ENCODE measurements around the gene TMEM63C. TPM values are rescaled to one million over a fixed set of nuclear protein-coding genes. Genes with fewer than 3 reads are reported as not detected.

Gene TMEM63C
- total RNA-seq, 1 donor from 2014 or later: 1.5 TPM

GRCh38 chr14:77260631-77261030 lies 79.0 kb downstream of the TMEM63C start:
- intact Hi-C loops (cut with micrococcal nuclease): no loop called here
- Mint-ChIP-seq H3K4me3 (no peak overlapping the region), H3K27me3 (peaks cover 14% of the 10 kb centered on the region), H3K36me3 (ENCODE audit: low read depth) (no peaks in the 10 kb centered on the region), H3K4me1 (peaks cover 6% of the 10 kb centered on the region), H3K9me3 (no peaks in the 10 kb centered on the region), H3K27ac (no peak overlapping the region)
- ATAC-seq (ENCODE audit: low read depth) (no peak), DNase-seq (no peak)
- no peak for TF ChIP-seq CTCF (IDR thresholded peaks at IDR 0.05)
- ChIA-PET CTCF (no interaction called here), POLR2A (no interaction called here)

- CTCF ChIA-PET: no interaction called here
- TF ChIP-seq CTCF (IDR thresholded peaks at IDR 0.05): no peak
- intact Hi-C loops (cut with micrococcal nuclease): no loop called here
- Mint-ChIP-seq H3K9me3 (no peaks in the 10 kb centered on the region), H3K27ac (no peak overlapping the region), H3K27me3 (peaks cover 20% of the 10 kb centered on the region), H3K36me3 (ENCODE audit: low read depth) (no peaks in the 10 kb centered on the region), H3K4me1 (peaks cover 6% of the 10 kb centered on the region), H3K4me3 (no peak overlapping the region)
- ATAC-seq (ENCODE audit: low read depth): no peak
- DNase-seq: no peak
- POLR2A ChIA-PET: no interaction called here
Observed at GRCh38 chr14:77264466-77265186, 83.0 kb downstream of the TMEM63C start.

- H3K36me3 Mint-ChIP-seq (ENCODE audit: low read depth): no peaks in the 10 kb centered on the region
- no peak for TF ChIP-seq CTCF (IDR thresholded peaks at IDR 0.05)
- ATAC-seq (ENCODE audit: low read depth) (no peak), DNase-seq (no peak)
- no peaks in the 10 kb centered on the region for H3K9me3 Mint-ChIP-seq
- H3K27ac Mint-ChIP-seq: no peak overlapping the region
- H3K27me3 Mint-ChIP-seq: peaks cover 18% of the 10 kb centered on the region
- no peak overlapping the region for H3K4me3 Mint-ChIP-seq
- intact Hi-C loops (cut with micrococcal nuclease): no loop called here
- CTCF ChIA-PET: no interaction called here
- POLR2A ChIA-PET: no interaction called here
- H3K4me1 Mint-ChIP-seq: peaks cover 9% of the 10 kb centered on the region
Observed at GRCh38 chr14:77265187-77265515, 83.6 kb downstream of the TMEM63C start.

GRCh38 chr14:77265561-77266335 lies 84.2 kb downstream of the TMEM63C start:
- Mint-ChIP-seq H3K27ac (no peak overlapping the region), H3K36me3 (ENCODE audit: low read depth) (no peaks in the 10 kb centered on the region), H3K4me3 (no peak overlapping the region), H3K4me1 (peaks cover 9% of the 10 kb centered on the region), H3K9me3 (no peaks in the 10 kb centered on the region), H3K27me3 (peaks cover 18% of the 10 kb centered on the region)
- intact Hi-C loops (cut with micrococcal nuclease): no loop called here
- no peak for TF ChIP-seq CTCF (IDR thresholded peaks at IDR 0.05)
- CTCF ChIA-PET: no interaction called here
- no peak for DNase-seq
- POLR2A ChIA-PET: no interaction called here
- no peak for ATAC-seq (ENCODE audit: low read depth)

- no peak overlapping the region for H3K4me3 Mint-ChIP-seq
- CTCF ChIA-PET: no interaction called here
- ATAC-seq (ENCODE audit: low read depth): no peak
- intact Hi-C loops (cut with micrococcal nuclease): no loop called here
- peaks cover 17% of the 10 kb centered on the region for H3K27me3 Mint-ChIP-seq
- POLR2A ChIA-PET: no interaction called here
- no peaks in the 10 kb centered on the region for H3K36me3 Mint-ChIP-seq (ENCODE audit: low read depth)
- DNase-seq: no peak
- H3K27ac Mint-ChIP-seq: no peak overlapping the region
- no peaks in the 10 kb centered on the region for H3K9me3 Mint-ChIP-seq
- no peak for TF ChIP-seq CTCF (IDR thresholded peaks at IDR 0.05)
- peaks cover 9% of the 10 kb centered on the region for H3K4me1 Mint-ChIP-seq
Observed at GRCh38 chr14:77266336-77266735, 84.7 kb downstream of the TMEM63C start.

Data from activated B cell treated with CpG ODN at 0.5 μM for 24 hours (primary cell).